ENCODE results near the gene CTNND2.

The CTNND2 gene

DNA sequence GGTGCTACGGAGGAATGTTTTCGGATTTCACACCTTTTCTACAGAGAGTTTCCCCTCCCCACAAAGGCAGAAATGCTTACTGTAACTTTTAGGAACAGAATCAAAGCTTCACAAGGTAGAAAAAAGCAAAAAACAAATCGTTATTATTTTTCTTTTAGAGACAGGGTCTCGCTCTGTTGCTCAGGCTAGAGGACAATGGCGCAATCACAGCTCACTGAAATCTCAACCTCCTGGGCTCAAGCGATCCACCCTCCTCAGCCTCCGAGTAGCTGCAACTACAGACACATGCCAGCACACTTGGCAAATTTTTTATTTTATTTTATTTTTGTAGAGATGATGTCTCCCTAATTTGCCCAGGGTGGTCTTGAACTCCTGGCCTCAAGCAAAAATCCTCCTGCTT is 394.5 kb downstream of the CTNND2 start:
- no peak for DNase-seq

DNA sequence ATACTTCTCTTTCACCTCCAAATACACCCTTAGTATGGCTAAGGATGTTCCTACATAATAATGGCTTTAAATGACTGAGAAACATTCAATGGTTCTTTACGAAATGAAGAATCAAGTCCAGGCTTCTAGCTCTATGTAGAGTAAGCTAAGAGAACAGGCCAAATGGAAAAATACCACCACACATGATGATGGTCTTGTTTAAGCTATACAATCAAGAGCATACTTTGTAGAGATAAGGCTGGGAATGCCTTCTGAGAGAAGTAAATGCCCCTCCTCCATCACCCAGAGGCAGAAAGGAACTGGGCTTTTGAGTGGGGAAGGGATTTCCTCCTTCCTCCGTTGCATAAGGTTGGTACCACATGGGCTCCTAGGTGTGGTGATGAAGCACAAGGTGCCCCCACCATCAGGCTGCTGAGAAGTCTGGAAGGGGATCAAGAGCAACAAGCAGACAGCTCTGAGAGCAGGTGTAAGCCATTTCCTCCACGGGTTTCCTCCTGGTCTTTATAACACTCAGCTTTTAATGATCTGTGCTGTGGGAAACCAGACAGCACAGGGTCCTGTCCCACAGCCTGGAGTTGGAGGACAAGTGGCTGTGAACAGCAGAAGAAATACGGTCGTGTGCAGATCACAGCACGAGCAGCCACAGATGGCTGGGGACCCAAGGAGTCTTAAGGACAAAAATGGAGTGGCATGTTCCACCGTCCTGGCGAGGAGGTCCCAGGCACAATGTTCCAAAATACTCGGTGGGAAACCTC is 396.9 kb downstream of the CTNND2 start:
- no peak for DNase-seq

- DNase-seq, result no peak
Observed at GRCh38 chr5:11504886-11505193, 399.4 kb downstream of the CTNND2 start.

GRCh38 chr5:11504065-11504885 is 400.0 kb downstream of the CTNND2 start:
- DNase-seq, result no peak

DNA sequence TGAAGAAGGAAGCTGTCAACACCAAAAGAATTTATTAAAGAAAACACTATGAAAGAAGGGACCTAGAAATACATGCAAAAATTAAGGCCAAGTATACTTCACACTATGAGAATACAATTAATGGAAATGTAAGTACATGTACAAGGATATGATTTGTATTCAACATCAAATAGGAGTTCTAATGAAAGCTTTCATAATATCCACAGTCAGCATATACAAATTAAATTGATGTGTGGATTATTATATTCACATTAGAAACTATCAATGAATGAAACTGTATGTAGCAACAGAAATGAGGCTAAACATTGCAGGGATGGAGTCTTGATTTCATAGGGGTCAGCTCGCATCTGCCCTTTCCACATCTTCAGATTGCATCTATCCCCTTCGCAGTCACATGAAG is 401.5 kb downstream of the CTNND2 start:
- DNase-seq, result no peak

DNA sequence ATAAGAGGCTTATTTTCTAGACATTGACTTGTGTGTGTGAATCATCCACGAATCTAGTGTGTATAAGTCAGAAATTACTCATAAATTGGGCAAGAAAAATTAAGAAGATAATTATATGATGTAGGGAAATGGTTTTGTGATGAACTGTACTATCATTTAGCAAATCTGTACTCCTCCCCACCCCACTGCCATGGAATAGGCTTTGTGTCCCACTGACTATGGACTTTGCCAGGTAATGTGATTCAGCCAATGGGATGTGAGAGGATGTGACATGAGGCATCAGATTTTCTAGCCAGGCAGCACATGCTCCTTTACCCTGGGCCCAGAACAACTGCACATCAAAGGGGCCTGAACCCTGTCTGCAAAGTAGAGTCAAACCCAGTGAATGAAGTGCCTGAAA is 406.6 kb downstream of the CTNND2 start:
- DNase-seq, result no peak

DNA sequence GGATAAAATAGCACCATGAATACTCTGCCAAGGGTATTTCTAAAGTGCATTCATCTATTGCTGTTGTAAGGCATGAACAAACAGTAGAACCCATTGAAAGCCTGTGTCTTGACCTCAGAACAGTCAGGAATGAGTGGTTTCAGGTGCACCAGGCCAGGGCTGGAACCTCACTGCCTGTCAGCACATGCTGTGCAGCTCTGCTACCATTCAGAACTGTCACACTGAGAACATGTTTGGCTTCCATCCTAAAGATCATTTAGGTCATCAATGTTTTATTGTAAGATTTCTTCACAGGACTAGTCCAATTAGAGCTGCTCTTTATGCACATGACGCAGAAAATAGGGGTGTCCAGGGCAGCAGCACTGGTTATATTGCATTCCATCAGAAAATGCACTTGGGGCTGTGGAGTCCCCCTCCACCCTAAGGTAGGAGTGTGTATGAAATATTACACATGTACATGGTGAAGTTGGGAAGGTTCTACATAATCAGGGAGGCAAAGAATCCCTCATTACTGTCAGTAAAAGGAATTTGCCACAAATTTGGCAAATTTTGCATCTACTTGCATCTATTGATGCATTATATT is 408.0 kb downstream of the CTNND2 start:
- no peak for DNase-seq

- DNase-seq, result peak; percentile 39
Observed at GRCh38 chr5:11494340-11494739, 409.9 kb downstream of the CTNND2 start.

- no peak for DNase-seq
Observed at GRCh38 chr5:11491404-11492075, 412.7 kb downstream of the CTNND2 start.

GRCh38 chr5:11483630-11484029 is 420.6 kb downstream of the CTNND2 start:
- DNase-seq, result no peak

GRCh38 chr5:11482011-11482410 is 422.2 kb downstream of the CTNND2 start:
- DNase-seq, result no peak

GRCh38 chr5:11477786-11478185 is 426.5 kb downstream of the CTNND2 start:
- no peak for DNase-seq

DNA sequence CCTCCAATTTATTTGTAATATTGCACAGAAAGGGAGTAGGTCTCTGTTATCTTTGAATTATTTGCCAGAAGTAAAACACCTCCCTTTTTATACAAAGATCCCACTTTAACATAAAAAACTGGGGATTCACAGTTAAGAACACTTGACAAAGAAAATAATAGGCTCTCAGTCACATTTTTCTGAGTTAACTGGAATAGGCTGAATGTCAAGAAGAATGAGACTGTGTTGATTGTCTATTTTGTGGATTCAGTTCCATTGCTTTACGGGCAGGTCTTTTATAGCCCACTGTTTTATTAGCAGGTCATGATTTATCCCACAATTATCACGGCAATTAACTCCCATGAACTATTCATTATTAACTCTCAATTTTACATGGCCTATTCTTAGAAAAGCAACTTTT is 427.4 kb downstream of the CTNND2 start:
- no peak for DNase-seq

DNA sequence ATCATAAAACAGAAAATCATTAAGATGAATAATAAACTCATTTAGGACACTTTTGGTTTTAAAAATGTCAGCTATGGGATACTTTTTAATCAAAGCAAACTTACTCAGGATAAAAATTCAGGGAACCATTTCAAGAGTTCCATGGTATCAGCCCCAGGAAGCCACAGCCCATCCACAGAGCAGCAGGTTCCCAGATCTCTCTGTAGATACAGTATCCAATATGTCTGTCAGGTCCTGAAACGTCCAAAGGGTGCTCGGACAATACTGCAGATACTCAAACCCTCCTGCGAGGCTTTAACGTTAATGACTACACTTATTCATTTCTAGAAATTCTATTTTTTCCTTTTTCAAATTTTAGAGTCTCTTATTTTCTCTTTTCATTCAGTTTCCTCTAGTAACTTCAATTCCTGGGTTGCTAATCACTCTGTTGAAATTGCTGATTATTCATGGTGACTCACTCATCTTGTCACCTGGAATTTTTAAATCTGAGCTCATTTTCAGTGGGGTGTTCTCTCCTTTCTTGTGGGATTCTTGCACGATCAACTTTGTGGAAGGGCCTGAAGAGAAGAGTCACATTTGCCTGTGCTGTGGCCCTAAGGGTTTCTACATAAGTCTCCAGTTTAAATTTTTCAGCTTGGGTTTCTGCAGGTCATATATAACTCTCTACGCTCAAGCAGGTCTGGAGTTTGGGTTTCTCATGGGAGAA is 435.8 kb downstream of the CTNND2 start:
- no peak for DNase-seq

DNA sequence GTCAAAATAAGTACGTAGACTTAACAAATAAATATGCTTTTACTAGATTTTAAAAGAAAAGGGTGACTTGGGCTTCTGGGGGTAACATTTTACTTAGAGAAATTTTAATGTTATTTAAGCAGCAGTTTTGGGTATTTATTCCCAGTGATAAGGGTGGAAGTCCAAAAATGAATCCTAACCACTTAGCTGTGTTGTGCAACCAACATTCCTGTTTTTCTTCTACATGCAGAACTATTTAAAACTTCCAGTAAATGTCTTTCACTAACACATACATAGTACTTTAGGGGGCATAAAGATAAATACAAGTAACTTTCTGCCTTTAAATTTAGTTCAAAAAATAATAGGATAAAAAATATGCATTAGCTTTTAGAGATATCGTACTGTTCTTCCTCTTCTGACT is 436.7 kb downstream of the CTNND2 start:
- no peak for DNase-seq

GRCh38 chr5:11459716-11460115 is 444.5 kb downstream of the CTNND2 start:
- no peak for DNase-seq

DNA sequence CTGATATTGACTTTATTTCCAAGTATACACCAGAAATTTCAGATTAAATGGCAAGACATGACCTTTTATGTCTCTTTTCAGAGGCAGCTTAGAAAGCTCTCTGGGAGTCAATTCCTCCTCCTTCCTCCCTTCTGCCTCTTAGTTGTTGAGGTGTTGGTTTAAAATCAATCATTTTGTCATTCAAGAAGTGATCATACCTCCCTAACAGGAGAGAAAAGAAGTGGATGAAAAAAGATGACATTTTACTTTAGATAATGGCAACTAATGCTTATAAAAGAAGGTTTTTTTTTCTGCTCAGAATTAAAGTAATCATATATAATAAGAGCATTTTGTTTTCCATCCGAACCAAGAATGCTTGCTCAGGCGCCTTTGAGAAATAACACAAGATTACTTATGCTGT is 448.7 kb downstream of the CTNND2 start:
- DNase-seq, result no peak

- no peak for DNase-seq
Observed at GRCh38 chr5:11452852-11453251, 451.4 kb downstream of the CTNND2 start.

GRCh38 chr5:11449966-11450365 is 454.3 kb downstream of the CTNND2 start:
- no peak for DNase-seq

GRCh38 chr5:11449217-11449616 is 455.0 kb downstream of the CTNND2 start:
- DNase-seq, result no peak

DNA sequence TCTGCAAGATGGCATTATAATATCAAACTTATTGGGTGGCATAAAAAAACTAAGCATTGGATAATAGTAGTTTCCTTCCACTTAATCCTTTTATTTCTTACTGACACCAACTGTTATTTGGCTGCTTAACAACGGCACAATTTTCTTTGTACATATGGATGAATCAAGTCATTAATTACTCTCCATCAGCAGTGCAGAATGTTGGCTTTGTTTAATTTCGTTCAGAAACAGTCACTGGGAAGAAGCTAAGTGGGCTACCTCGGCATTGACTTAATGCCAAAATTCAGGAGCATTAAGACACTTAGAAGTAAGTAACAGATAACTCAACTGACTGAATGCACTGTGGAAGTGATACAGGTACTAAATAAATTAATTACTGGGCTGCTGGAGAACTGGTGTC is 460.4 kb downstream of the CTNND2 start:
- no peak for DNase-seq

DNA sequence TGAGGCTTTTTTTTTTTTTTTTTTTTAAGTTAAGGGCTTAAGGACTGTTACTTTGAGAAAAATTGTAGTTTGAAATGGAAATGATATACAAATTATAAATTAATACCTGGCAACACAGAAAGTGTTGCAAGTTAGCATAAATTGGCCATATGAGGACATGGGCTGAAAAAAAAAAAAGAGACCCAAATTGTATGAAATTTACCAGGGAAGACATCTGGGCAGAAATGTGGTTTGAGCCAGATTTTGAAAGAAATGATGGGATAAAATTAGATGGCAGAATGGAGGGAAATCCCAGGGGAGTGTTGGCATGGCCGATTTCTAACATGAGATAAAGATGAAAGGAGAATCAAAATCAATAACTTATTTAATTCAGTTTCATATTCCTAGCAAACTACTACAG is 472.1 kb downstream of the CTNND2 start:
- DNase-seq, result no peak

DNA sequence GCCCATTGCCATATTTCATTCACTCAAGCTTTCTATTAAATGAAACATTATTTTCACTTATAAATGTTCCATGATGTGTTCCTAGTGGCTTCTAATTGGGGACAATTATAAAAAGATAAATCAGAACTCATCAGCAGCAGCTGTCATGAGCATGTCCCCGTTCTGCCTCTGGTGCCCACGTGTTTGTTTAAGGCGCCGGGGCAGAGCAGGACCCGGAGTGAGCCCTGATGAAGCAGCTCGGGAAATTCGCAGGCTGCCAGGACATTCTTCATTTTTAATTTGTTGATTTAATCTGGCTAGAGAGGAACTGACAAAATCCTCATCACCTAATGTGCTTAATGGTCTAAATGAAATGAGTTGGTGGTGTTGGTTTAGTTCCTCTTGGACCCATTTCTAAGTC is 475.0 kb downstream of the CTNND2 start:
- DNase-seq, result no peak

Measured in midbrain (tissue), 1 donor.